Testis (tissue), 2 donors: ENCODE measurements around the gene NKD1.

Source experiments
- POLR2A ChIP-seq: fragments of 450-650 bp; IDR thresholded peaks from one replicate; pipeline ENCODE4 v1.6.1; 2017; ENCODE audit warnings: antibody characterized with exemption, mild to moderate bottlenecking, moderate library complexity
- TF ChIP-seq, protein P1 (sequence below), 3 experiments: fragments of 450-650 bp in 2 of 3; fragments of 200-600 bp in 1 of 3; sonication (generic) in 1 of 3; IDR thresholded peaks; one replicate each; pipeline ENCODE4 v1.5.1; 2016 to 2019; ENCODE audit warnings: antibody characterized with exemption in 3 of 3, mild to moderate bottlenecking in 2 of 3, moderate library complexity in 1 of 3

DNA sequence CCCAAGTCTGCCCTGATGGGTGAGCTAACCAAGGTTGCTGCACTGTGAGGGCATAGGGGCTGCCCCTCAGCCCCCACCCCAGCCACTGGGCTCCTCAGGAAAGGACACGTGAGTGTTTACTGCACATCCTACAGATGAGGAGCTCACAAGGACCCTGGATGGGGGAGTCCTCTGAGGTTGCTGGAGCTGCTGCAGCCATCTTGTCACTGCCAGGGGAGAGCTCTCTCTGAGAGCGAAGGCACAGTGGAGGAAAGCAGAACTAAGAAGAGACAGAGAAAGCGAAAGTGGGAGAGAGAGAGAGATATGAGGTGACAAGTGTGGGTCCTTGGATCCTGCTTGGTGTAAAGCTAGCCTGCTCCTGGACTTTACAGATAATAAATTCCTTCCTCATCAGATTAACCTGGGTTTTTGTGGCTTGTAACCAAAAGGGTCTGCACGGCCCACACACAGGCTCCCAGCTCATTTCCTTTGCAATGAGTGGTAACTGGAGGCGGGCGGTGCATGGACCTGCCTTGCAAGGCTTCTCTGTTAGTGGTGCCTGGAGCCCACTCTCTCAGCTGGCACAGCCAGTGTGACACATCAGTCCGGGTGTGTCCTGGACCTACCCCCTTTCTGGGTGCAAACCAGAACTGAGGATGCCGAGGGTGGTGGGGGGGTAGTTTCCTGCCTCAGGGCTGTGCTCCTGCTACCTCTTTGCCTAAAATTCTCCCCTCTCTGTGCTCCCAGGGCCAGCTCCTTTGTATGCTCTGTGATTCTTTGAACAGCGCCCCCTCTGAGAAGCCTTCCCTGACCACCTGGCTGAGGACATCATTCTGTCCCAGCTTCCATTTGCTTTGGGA is 118.7 kb downstream of the NKD1 start:
- TF ChIP-seq, protein P1, sequence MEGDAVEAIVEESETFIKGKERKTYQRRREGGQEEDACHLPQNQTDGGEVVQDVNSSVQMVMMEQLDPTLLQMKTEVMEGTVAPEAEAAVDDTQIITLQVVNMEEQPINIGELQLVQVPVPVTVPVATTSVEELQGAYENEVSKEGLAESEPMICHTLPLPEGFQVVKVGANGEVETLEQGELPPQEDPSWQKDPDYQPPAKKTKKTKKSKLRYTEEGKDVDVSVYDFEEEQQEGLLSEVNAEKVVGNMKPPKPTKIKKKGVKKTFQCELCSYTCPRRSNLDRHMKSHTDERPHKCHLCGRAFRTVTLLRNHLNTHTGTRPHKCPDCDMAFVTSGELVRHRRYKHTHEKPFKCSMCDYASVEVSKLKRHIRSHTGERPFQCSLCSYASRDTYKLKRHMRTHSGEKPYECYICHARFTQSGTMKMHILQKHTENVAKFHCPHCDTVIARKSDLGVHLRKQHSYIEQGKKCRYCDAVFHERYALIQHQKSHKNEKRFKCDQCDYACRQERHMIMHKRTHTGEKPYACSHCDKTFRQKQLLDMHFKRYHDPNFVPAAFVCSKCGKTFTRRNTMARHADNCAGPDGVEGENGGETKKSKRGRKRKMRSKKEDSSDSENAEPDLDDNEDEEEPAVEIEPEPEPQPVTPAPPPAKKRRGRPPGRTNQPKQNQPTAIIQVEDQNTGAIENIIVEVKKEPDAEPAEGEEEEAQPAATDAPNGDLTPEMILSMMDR (IDR thresholded peaks at IDR 0.05), result no peak
- TF ChIP-seq POLR2A, result no peak
